T1000 (cell line): ENCODE measurements around the gene AP4B1.
"Not testable (repeated sequence)": the region's sequence is repeated elsewhere in the genome, so short reads cannot be mapped to it uniquely, and the experiment has no call there.

Experiments
- DNase-seq: peaks from one replicate; lab custom pipeline; 2025; ENCODE audit warnings: mixed read lengths; lab: John Stamatoyannopoulos, UW

AP4B1 gene

GRCh38 chr1:113904674-113905434 lies at the start of gene AP4B1, which contains the start of gene DCLRE1B:
AP4B1 (minus strand) TSS chr1:113904799; CDS start chr1:113904717, 82 bp downstream.
DCLRE1B (plus strand) TSS chr1:113905326; CDS start chr1:113905587, 261 bp downstream.
- DNase-seq = peak; percentile 99

GRCh38 chr1:113951719-113952118 lies 47.1 kb upstream of the AP4B1 start:
- DNase-seq = no peak

- no peak for DNase-seq
These were observed 46.3 kb upstream of the AP4B1 start for GRCh38 chr1:113950908-113951307.

GRCh38 chr1:113949007-113949406 lies 44.4 kb upstream of the AP4B1 start:
- no peak for DNase-seq

- DNase-seq = not testable (repeated sequence)
These were observed 43.6 kb upstream of the AP4B1 start for GRCh38 chr1:113948151-113948550.

- DNase-seq = no peak
These were observed 42.9 kb upstream of the AP4B1 start for GRCh38 chr1:113947388-113948107.

- no peak for DNase-seq
These were observed 42.2 kb upstream of the AP4B1 start for GRCh38 chr1:113946678-113947387.

GRCh38 chr1:113946112-113946511 lies 41.5 kb upstream of the AP4B1 start:
- DNase-seq = no peak

- DNase-seq = no peak
These were observed 40.7 kb upstream of the AP4B1 start for GRCh38 chr1:113945329-113945728.

GRCh38 chr1:113943028-113943811 lies 38.6 kb upstream of the AP4B1 start:
- DNase-seq = no peak

- DNase-seq = no peak
These were observed 37.9 kb upstream of the AP4B1 start for GRCh38 chr1:113942527-113942926.

- DNase-seq = no peak
These were observed 36.6 kb upstream of the AP4B1 start for GRCh38 chr1:113941245-113941559.

- no peak for DNase-seq
These were observed 36.0 kb upstream of the AP4B1 start for GRCh38 chr1:113940365-113941244.

GRCh38 chr1:113938192-113938591 lies 33.6 kb upstream of the AP4B1 start:
- no peak for DNase-seq

GRCh38 chr1:113937146-113937545 lies 32.5 kb upstream of the AP4B1 start:
- DNase-seq = no peak

GRCh38 chr1:113935970-113936369 lies 31.4 kb upstream of the AP4B1 start:
- no peak for DNase-seq

GRCh38 chr1:113935176-113935575 lies 30.6 kb upstream of the AP4B1 start:
- no peak for DNase-seq

- no peak for DNase-seq
These were observed 30.0 kb upstream of the AP4B1 start for GRCh38 chr1:113934511-113935055.

GRCh38 chr1:113934006-113934405 lies 29.4 kb upstream of the AP4B1 start:
- no peak for DNase-seq

GRCh38 chr1:113931451-113931851 lies 26.9 kb upstream of the AP4B1 start:
- DNase-seq = no peak
